HepG2 (cell line): ENCODE results near the gene KIAA2012. TPM values are rescaled to one million over a fixed set of nuclear protein-coding genes. Genes with fewer than 3 reads are reported as not detected.

Source experiments
- HMGXB4 ChIP-seq, 2 experiments: sonication (generic) in 1 of 2; formaldehyde crosslinking in 1 of 2; IDR thresholded peaks; 2 replicates each; pipeline versions ENCODE4 v1.4.0 to v1.6.1; 2018 to 2020; ENCODE audit warnings: missing genetic modification reagents in 2 of 2, borderline replicate concordance in 1 of 2, low read depth in 1 of 2, mild to moderate bottlenecking in 1 of 2, missing biosample characterization in 1 of 2
- PHF21A ChIP-seq: sonication (generic); formaldehyde crosslinking; IDR thresholded peaks from 2 replicates; pipeline ENCODE4 v1.5.0; 2020; ENCODE audit warnings: mild to moderate bottlenecking, missing genetic modification reagents
- RNF2 ChIP-seq: fragments of 450-650 bp; conservative IDR thresholded peaks from 2 replicates; pipeline ENCODE4 v1.6.1; 2016; ENCODE audit warnings: low read depth
- TAF15 ChIP-seq: fragments of 200-400 bp; formaldehyde crosslinking; IDR thresholded peaks from one replicate; pipeline ENCODE4 v1.6.1; 2018; ENCODE audit warnings: mild to moderate bottlenecking, low read depth, low read length; ENCODE audit not compliant: poor library complexity, severe bottlenecking
- ZBED4 ChIP-seq: sonication (generic); formaldehyde crosslinking; IDR thresholded peaks from 2 replicates; pipeline ENCODE4 v1.4.0; 2020; ENCODE audit warnings: missing genetic modification reagents, borderline replicate concordance
- polyA plus RNA-seq, 8 experiments: library from polyadenylated mRNA; depleted of rRNA in 3 of 8; stranded (reverse) in 7 of 8; unstranded in 1 of 8; fragments of >200 nt; fragmentation: Illumina TruSeq in 4 of 8; extraction: Trizol in 4 of 8; gene quantifications; 2 replicates each; pipeline versions ENCODE4 v1.2.1 to v1.2.3, GENCODE V29; 2011 to 2016; ENCODE audit warnings: low read depth in 4 of 8, missing spikeins in 1 of 8, mixed read lengths in 1 of 8; ENCODE audit not compliant: insufficient read depth in 1 of 8
- total RNA-seq, 5 experiments: library from RNA; depleted of rRNA; stranded (reverse); fragments of >200 nt; fragmentation: Illumina TruSeq; extraction: Trizol; gene quantifications; 2 replicates each; pipeline ENCODE4 v1.2.3, GENCODE V29; 2016; ENCODE audit warnings: low read depth in 1 of 5

KIAA2012 gene
- total and polyA plus RNA-seq, 2 of the 13 experiments (the other 11 are each of a cell fraction or from before 2014, with no cell fraction given) = not detected

GRCh38 chr2:202032846-202033316 lies 40.2 kb upstream of the KIAA2012 start (continued):
- TF ChIP-seq HMGXB4 (CRISPR knock-in tag; IDR thresholded peaks at IDR 0.05; ENCODE audit: borderline replicate concordance in 1 of 2, low read depth in 1 of 2) = no peak
- TF ChIP-seq PHF21A = no peak
- TF ChIP-seq ZBED4 (CRISPR knock-in tag) = no peak
- TF ChIP-seq RNF2 = peak; percentile 27; the same call in 1 of the 2 replicates
- peak; percentile 27 for TF ChIP-seq TAF15
